Prostate gland (tissue), 2 donors: ENCODE data around the gene AMOT. TPM values are rescaled to one million over a fixed set of nuclear protein-coding genes. Genes with fewer than 3 reads are reported as not detected.

Experiments
- small RNA-seq, 2 donors: library from RNA; depleted of rRNA; stranded (forward); fragments of <200 nt; gene quantifications; one replicate each; pipeline ENCODE3, GENCODE V24; 2016
- total RNA-seq, 2 donors: library from RNA; depleted of rRNA; stranded (reverse); fragments of >200 nt; gene quantifications; one replicate each; pipeline ENCODE4 v1.1.0, GENCODE V29; 2016

The AMOT gene
- total RNA-seq, 2 donors from 2014 or later: 27.9 to 60.1 TPM

Small RNA genes within 50 kb of the gene (small RNA-seq; reads per million reads assigned to genes)
- gene RN7SL266P: 0 reads per million in 2 donors

Other genes starting within 250 kb of the AMOT start
- 1 to 10 TPM in 1 of 2 donors, under 1 TPM in 1; 0.85 to 1.0 TPM for gene LHFPL1, start 160.9 kb downstream of the AMOT start, total RNA-seq